GM20000 (cell line): ENCODE results near the gene RAB28.

Experiments used
- DNase-seq: peaks from one replicate; pipeline ENCODE4 v3.0.0; 2012; ENCODE audit warnings: low spot score
- TF ChIP-seq, protein P1 (sequence below): IDR thresholded peaks from 2 replicates; pipeline ENCODE4 v1.5.1; 2012; ENCODE audit warnings: mild to moderate bottlenecking, control low read depth; ENCODE audit errors: extremely low read depth, missing control alignments

RAB28 gene

DNA sequence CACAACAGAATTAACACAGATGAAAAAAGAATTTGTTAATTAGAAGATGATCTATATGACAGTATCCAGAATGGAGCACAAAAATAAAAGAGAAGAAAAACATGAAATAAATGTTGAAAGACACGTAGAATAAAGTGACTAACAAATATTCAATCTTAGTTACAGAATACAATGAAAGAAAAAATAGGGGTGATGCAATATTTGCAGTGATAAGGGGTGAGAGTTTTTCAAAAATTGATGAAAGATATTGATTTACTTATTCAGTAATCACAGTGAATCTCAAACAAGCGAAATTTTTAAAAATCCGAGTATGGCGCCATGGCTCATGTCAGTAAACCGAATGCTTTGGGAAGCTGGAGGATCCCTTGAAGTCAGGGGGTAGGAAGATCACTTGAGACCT lies 20.2 kb upstream of the RAB28 start:
- DNase-seq, result no peak
- TF ChIP-seq, protein P1, sequence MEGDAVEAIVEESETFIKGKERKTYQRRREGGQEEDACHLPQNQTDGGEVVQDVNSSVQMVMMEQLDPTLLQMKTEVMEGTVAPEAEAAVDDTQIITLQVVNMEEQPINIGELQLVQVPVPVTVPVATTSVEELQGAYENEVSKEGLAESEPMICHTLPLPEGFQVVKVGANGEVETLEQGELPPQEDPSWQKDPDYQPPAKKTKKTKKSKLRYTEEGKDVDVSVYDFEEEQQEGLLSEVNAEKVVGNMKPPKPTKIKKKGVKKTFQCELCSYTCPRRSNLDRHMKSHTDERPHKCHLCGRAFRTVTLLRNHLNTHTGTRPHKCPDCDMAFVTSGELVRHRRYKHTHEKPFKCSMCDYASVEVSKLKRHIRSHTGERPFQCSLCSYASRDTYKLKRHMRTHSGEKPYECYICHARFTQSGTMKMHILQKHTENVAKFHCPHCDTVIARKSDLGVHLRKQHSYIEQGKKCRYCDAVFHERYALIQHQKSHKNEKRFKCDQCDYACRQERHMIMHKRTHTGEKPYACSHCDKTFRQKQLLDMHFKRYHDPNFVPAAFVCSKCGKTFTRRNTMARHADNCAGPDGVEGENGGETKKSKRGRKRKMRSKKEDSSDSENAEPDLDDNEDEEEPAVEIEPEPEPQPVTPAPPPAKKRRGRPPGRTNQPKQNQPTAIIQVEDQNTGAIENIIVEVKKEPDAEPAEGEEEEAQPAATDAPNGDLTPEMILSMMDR, result no peak

DNA sequence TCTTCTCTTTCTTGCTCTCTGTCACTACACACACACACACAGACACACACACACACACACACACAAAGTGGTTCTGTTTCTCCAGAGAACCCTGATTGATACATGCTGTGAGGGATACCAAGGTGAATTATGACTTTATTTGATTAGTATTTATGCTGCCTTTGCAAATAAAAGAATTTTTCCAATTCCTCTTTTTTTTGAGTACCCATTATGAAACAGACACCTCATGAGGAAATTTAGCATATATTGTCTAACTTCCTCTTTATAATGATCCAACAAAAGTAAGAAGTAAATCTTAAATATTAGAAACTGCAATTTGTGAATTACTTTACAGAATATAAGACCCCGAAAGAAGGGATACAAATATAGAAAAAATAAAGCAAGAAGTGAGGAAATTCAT lies 14.3 kb upstream of the RAB28 start:
- TF ChIP-seq, protein P1, result no peak
- no peak for DNase-seq

- TF ChIP-seq, protein P1, result no peak
- DNase-seq, result no peak
Measured at GRCh38 chr4:13496605-13497004, 12.5 kb upstream of the RAB28 start.

- DNase-seq, result no peak
- TF ChIP-seq, protein P1, result no peak
Measured at GRCh38 chr4:13495753-13496152, 11.6 kb upstream of the RAB28 start.

DNA sequence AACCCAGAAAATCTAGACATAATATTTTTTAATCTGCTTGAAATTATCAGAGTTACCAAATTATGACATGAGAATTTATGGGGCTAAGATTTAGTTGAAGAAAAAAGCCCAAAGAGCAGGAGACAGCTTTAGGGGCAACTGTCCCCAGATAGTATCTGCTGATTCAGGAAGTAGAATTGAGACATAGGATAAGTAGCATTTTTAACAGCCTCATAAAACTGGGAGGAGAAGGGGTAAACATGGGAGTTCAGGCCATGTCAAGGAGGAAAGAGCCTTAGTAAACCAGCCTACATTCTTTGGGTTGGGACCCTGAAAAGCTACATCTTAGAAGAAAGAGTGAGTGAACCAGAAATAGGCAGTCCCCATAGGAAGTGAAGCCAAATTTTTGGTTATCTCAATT lies 9.7 kb upstream of the RAB28 start:
- no peak for DNase-seq
- TF ChIP-seq, protein P1, result no peak

DNA sequence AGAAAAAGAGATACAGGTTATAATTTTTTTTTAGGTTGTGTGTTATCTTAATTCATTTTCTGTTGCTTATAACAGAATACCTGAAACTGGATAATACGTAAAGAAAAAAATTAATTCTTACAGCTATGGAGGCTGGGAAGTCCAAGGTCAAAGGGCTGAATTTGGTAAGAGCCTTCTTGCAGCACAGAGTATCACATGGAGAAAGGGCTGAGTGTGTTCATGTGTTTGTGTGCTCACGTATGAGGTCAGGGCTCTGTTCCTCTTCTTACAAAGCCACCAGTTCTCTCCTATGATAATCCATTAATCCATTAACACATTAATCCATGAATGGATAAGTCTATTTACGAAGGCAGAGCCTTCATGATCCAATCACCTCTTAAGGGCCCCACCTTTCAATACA lies 8.6 kb upstream of the RAB28 start:
- DNase-seq, result no peak

GRCh38 chr4:13484749-13485221 lies 645 bp upstream of the RAB28 start:
- no peak for DNase-seq
- TF ChIP-seq, protein P1, result no peak

More for the DNA sequence above, 8.6 kb upstream of the RAB28 start:
- TF ChIP-seq, protein P1, result no peak
